Psoas muscle (tissue), 8 donors: ENCODE results near the gene DDO. TPM values are rescaled to one million over a fixed set of nuclear protein-coding genes. Genes with fewer than 3 reads are reported as not detected.
"Not testable (repeated sequence)": the region's sequence is repeated elsewhere in the genome, so short reads cannot be mapped to it uniquely, and the experiment has no call there.

Experiments
- ATAC-seq, 4 donors: fragments of 200-7000 bp; cut with Tn5 transposase; one replicate each; pipeline ENCODE4 v1.9.1; 2020; ENCODE audit warnings: moderate library complexity in 3 of 4, mild to moderate bottlenecking in 2 of 4
- DNase-seq, 2 donors: peaks; one replicate each; pipeline ENCODE4 v3.0.0-alpha.2; 2020
- H3K27ac ChIP-seq: fragments of 200-600 bp; one replicate; pipeline ENCODE4 v1.8.0; 2022
- H3K27me3 ChIP-seq, 3 donors: fragments of 200-600 bp in 1 of 3; one replicate each; pipeline versions ENCODE4 v1.6.1 to v1.8.0; 2013 to 2022; ENCODE audit warnings: low read length in 2 of 3, mild to moderate bottlenecking in 2 of 3, moderate library complexity in 1 of 3; ENCODE audit not compliant: insufficient read depth in 3 of 3
- H3K36me3 ChIP-seq, 2 donors: fragments of 200-600 bp in 1 of 2; one replicate each; pipeline versions ENCODE4 v1.6.1 to v1.8.0; 2013 to 2022; ENCODE audit warnings: low read depth in 1 of 2, mild to moderate bottlenecking in 1 of 2, moderate library complexity in 1 of 2; ENCODE audit not compliant: insufficient read depth in 1 of 2
- H3K4me1 ChIP-seq: fragments of 200-600 bp; one replicate; pipeline ENCODE4 v1.8.0; 2022
- H3K4me3 ChIP-seq: fragments of 200-600 bp; one replicate; pipeline ENCODE4 v1.8.0; 2022; ENCODE audit warnings: mild to moderate bottlenecking
- H3K9me3 ChIP-seq: fragments of 200-600 bp; one replicate; pipeline ENCODE4 v1.8.0; 2022
- WGBS, 3 donors: extraction: QIAGEN DNeasy Blood & Tissue Kit; methylation state at CpG; one replicate each; pipeline versions ENCODE4 v1.1.6 to v1.1.7; 2013; 5-methylcytosine and 5-hydroxymethylcytosine counted together
- intact Hi-C, 2 donors: fragments of 100-400 bp; cut with DNase I; formaldehyde crosslinking; loops; one replicate each; pipeline versions ENCODE4 v1.11.0 to v1.14.2; 2022
- polyA plus RNA-seq, 3 donors: library from polyadenylated mRNA; stranded (reverse); fragments of 200-250 nt; gene quantifications; one replicate each; pipeline ENCODE4 v1.2.3, GENCODE V29; 2013
- total RNA-seq, 4 donors: library from RNA; stranded (reverse); fragmentation: NEBNext Ultra II Directional in 2 of 4; extraction: Animal tissue kit (Norgen Biotek cat#: 25700) in 2 of 4; gene quantifications; one replicate each; pipeline versions ENCODE4 v1.2.1 to v1.2.4, GENCODE V29; 2021 to 2023
- TF ChIP-seq, protein P1 (sequence below): fragments of 200-600 bp; IDR thresholded peaks from one replicate; pipeline ENCODE4 v1.8.0; 2022; ENCODE audit warnings: antibody characterized with exemption
- donor health status: healthy with polysubstance abuse.
- donor health status: DM: no; HTN: no; CAD: no; lungs with moderate emphysema.
- donor health status: Bipolar disorder and iron deficiency.
- donor health status: healthy.
- donor health status: DM: yes; HTN: yes; CAD: no.
- donor health status: DM: no; HTN: no; CAD: no.
- donor health status: DM: no; HTN: no; CAD: no.
- donor health status: DM: yes; HTN: yes; CAD: no.

DDO gene
- total and polyA plus RNA-seq, 7 donors: 1.7 to 9.7 (median 4.8) TPM

DNA sequence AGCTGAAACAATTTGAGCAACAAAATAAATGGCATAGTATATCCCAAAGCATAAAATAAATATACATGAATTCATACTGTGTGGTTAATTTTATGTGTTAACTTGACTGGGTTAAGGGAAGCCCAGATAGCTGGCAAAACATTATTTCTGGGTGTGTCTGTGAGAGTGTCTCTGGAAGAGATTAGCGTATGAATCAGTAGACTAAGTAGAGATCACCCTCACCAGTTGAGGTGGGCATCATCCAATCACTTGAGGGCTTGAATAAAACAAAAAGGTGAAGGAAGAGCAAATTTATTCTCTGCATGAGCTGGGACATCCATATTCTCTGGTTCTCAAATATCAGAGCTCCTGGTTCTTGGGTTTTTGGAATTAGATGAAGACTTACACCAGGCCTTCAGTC lies 43.1 kb upstream of the DDO start:
- WGBS, 3 donors: 93% methylated on average over 1 of the region's 1 CpG
- no peak for ATAC-seq
- intact Hi-C loops: no loop called here
- H3K9me3 ChIP-seq: peaks cover 12% of the 10 kb centered on the region
- H3K4me3 ChIP-seq: no peak overlapping the region
- no peaks in the 10 kb centered on the region for H3K4me1 ChIP-seq
- no peak overlapping the region for H3K27ac ChIP-seq
- H3K27me3 ChIP-seq: no peaks in the 10 kb centered on the region
- no peaks in the 10 kb centered on the region for H3K36me3 ChIP-seq
- DNase-seq: no peak
- TF ChIP-seq, protein P1, sequence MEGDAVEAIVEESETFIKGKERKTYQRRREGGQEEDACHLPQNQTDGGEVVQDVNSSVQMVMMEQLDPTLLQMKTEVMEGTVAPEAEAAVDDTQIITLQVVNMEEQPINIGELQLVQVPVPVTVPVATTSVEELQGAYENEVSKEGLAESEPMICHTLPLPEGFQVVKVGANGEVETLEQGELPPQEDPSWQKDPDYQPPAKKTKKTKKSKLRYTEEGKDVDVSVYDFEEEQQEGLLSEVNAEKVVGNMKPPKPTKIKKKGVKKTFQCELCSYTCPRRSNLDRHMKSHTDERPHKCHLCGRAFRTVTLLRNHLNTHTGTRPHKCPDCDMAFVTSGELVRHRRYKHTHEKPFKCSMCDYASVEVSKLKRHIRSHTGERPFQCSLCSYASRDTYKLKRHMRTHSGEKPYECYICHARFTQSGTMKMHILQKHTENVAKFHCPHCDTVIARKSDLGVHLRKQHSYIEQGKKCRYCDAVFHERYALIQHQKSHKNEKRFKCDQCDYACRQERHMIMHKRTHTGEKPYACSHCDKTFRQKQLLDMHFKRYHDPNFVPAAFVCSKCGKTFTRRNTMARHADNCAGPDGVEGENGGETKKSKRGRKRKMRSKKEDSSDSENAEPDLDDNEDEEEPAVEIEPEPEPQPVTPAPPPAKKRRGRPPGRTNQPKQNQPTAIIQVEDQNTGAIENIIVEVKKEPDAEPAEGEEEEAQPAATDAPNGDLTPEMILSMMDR: no peak

DNA sequence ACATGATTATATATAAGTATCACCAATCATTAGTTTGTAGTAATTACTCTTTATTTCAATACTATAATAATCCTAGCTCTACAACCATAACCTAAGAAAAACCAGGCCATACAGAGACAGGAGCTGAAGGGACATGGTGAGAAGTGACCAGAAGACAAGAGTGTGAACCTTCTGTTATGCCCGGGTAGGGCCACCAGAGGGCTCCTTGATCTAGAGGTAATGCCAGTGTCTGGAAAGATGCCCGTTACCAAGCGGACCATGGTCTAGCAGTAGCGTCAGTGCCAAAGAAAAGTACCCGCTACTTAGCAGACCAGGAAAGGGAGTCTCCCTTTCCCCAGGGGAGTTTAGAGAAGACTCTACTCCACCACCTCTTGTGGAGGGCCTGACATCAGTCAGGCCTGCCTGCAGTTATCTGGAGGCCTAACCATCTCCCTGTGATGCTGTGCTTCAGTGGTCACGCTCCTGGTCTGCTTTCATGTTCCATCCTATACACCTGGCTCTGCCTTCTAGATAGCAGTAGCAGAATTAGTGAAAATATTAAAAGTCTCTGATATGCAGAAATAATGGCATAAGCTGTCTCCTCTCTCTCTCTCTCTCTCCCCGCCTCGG lies 42.3 kb upstream of the DDO start:
- H3K36me3 ChIP-seq, H3K9me3 ChIP-seq, intact Hi-C loops, ATAC-seq, H3K27ac ChIP-seq, H3K4me1 ChIP-seq, H3K4me3 ChIP-seq, H3K27me3 ChIP-seq: not testable (repeated sequence)
- 76 to 83% (median 79%) methylated on average over 8 of the region's 8 CpGs for whole genome bisulfite sequencing, 3 donors
- TF ChIP-seq, protein P1: peak; percentile 15
- peak in 1 of 2 donors; percentile 16 for DNase-seq

DNA sequence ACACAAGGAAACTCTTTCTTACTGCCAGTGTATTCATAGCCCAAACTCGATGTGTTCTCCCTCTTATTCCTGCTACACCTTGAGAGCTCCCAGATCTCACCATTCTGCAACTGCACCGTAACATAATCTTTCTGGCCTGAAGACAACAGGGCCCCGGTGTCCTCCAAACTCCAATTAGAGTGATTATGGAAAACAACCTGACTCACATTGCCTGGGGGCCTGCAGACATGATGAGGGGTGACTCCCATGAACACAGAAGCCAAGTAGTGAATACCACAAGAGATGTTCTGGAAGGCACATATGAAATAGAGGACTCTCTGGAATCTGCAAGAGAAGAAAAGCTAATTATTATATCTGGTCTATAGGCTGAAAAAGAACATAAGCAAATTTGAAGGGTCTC lies 41.3 kb upstream of the DDO start:
- DNase-seq: no peak
- 81 to 88% (median 82%) methylated on average over 3 of the region's 3 CpGs for WGBS, 3 donors
- intact Hi-C loops: no loop called here
- TF ChIP-seq, protein P1: no peak
- H3K27me3 ChIP-seq: no peaks in the 10 kb centered on the region
- H3K27ac ChIP-seq: no peak overlapping the region
- no peak for ATAC-seq
- no peaks in the 10 kb centered on the region for H3K9me3 ChIP-seq
- H3K36me3 ChIP-seq: no peaks in the 10 kb centered on the region
- H3K4me1 ChIP-seq: no peaks in the 10 kb centered on the region
- no peak overlapping the region for H3K4me3 ChIP-seq

DNA sequence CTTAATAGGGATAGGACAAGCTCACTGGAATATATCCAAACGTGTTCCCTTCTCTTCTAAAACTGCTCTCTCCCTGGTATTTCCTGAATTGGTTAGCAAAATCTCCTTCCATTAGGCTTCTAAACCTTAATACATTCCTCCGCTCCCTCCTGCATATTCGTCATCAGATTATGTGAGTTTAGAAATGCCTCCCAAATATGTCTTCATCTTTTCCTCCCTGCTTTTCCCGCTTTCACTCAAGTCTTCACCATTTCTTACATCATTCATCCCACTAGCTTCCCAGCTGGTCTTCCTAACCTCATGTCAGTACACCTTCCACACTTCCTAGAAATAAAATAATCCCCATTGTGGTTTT lies 34.1 kb upstream of the DDO start:
- no peaks in the 10 kb centered on the region for H3K36me3 ChIP-seq
- no peak for ATAC-seq

More for the DNA sequence above, 34.1 kb upstream of the DDO start:
- TF ChIP-seq, protein P1: no peak
- intact Hi-C loops: no loop called here
- H3K4me3 ChIP-seq: no peak overlapping the region
- no peak overlapping the region for H3K27ac ChIP-seq
- H3K9me3 ChIP-seq: no peaks in the 10 kb centered on the region
- H3K27me3 ChIP-seq: no peaks in the 10 kb centered on the region
- no peaks in the 10 kb centered on the region for H3K4me1 ChIP-seq
- DNase-seq: no peak
- 72 to 75% (median 73%) methylated on average over 4 of the region's 4 CpGs for WGBS, 3 donors
